K562 (cell line): Measurements from ENCODE around the gene RPL7A. TPM values are rescaled to one million over a fixed set of nuclear protein-coding genes. Genes with fewer than 3 reads are reported as not detected.

Source experiments
- ADNP ChIP-seq: fragments of 200-800 bp; sonication (Bioruptor generic); IDR thresholded peaks from 2 replicates; pipeline ENCODE4 v1.6.1; 2016; ENCODE audit warnings: missing genetic modification characterization, missing compliant biosample characterization
- BRCA1 ChIP-seq, 2 experiments: fragments of 450-650 bp in 1 of 2; sonication (generic) in 1 of 2; formaldehyde crosslinking in 1 of 2; IDR thresholded peaks; 2 replicates each; pipeline versions ENCODE4 v1.5.0 to v1.6.1; 2017 to 2020; ENCODE audit warnings: mild to moderate bottlenecking in 1 of 2, missing genetic modification reagents in 1 of 2
- CBX8 ChIP-seq: fragments of 200-600 bp; sonication (generic); IDR thresholded peaks from 2 replicates; pipeline ENCODE4 v1.6.1; 2012; ENCODE audit warnings: borderline replicate concordance, mixed run types, low read depth, mild to moderate bottlenecking, moderate library complexity, mixed read lengths, low read length, control low read depth, inconsistent platforms; ENCODE audit not compliant: poor library complexity, severe bottlenecking; ENCODE audit errors: extremely low read depth
- FOSL1 ChIP-seq: fragments of 200-800 bp; sonication (Bioruptor generic); conservative IDR thresholded peaks from 2 replicates; pipeline ENCODE4 v1.6.1; 2016; ENCODE audit warnings: missing genetic modification characterization, missing compliant biosample characterization
- KLF1 ChIP-seq: fragments of 450-650 bp; IDR thresholded peaks from 2 replicates; pipeline ENCODE4 v1.6.1; 2016; ENCODE audit warnings: missing genetic modification characterization, missing compliant biosample characterization
- LARP7 ChIP-seq: fragments of 450-650 bp; IDR thresholded peaks from 2 replicates; pipeline ENCODE4 v1.6.1; 2016
- MEF2A ChIP-seq: IDR thresholded peaks from 2 replicates; pipeline ENCODE4 v1.6.1; 2011; ENCODE audit warnings: low read depth, mild to moderate bottlenecking, low read length, moderate library complexity; ENCODE audit not compliant: control insufficient read depth
- NCOA1 ChIP-seq: fragments of 450-650 bp; IDR thresholded peaks from 2 replicates; pipeline ENCODE4 v1.6.1; 2016; ENCODE audit warnings: low read depth
- RAD51 ChIP-seq: fragments of 450-650 bp; IDR thresholded peaks from 2 replicates; pipeline ENCODE4 v1.7.1; 2016; ENCODE audit warnings: low read depth, mild to moderate bottlenecking, borderline replicate concordance
- RBM34 ChIP-seq: fragments of 200-400 bp; formaldehyde crosslinking; IDR thresholded peaks from 2 replicates; pipeline ENCODE4 v1.6.1; 2018; ENCODE audit warnings: low read length, borderline replicate concordance; ENCODE audit not compliant: insufficient read depth
- RFX5 ChIP-seq: IDR thresholded peaks from 2 replicates; pipeline ENCODE4 v1.6.1; 2011; ENCODE audit warnings: low read depth, mild to moderate bottlenecking, improper control_type of control experiment, low read length
- SP1 ChIP-seq: sonication (generic); formaldehyde crosslinking; IDR thresholded peaks from 2 replicates; pipeline ENCODE4 v1.8.1; 2022; ENCODE audit warnings: mild to moderate bottlenecking, missing genetic modification reagents
- TBP ChIP-seq: optimal IDR thresholded peaks from 2 replicates; pipeline ENCODE3; 2011; ENCODE audit warnings: low read depth, low read length, improper control_type of control experiment
- TEAD2 ChIP-seq: fragments of 450-650 bp; IDR thresholded peaks from 2 replicates; pipeline ENCODE4 v1.6.1; 2016; ENCODE audit warnings: missing genetic modification characterization, control low read depth, missing compliant biosample characterization
- TGIF2 ChIP-seq: sonication (generic); formaldehyde crosslinking; IDR thresholded peaks from 2 replicates; pipeline ENCODE4 v1.8.1; 2022; ENCODE audit warnings: mild to moderate bottlenecking, missing genetic modification reagents, moderate library complexity
- ZNF282 ChIP-seq: sonication (generic); formaldehyde crosslinking; IDR thresholded peaks from 2 replicates; pipeline ENCODE4 v1.8.1; 2023; ENCODE audit warnings: missing genetic modification reagents
- polyA plus RNA-seq, 8 experiments: library from polyadenylated mRNA; depleted of rRNA in 4 of 8; stranded (reverse) in 5 of 8; unstranded in 3 of 8; fragments of >200 nt; fragmentation: Nextera tagmentation in 2 of 8; fragmentation: Illumina TruSeq in 1 of 8; extraction: Ambion mirVana in 2 of 8; extraction: Trizol in 1 of 8; gene quantifications; 2 replicates each; pipeline versions ENCODE4 v1.2.1 to v1.2.3, GENCODE V29; 2011 to 2014; ENCODE audit warnings: inconsistent platforms in 1 of 8, missing spikeins in 1 of 8
- total RNA-seq, 7 experiments: library from RNA; depleted of rRNA in 6 of 7; stranded (reverse); fragments of >200 nt in 6 of 7; fragmentation: Illumina TruSeq in 2 of 7; extraction: Trizol in 2 of 7; gene quantifications; 2 replicates each; pipeline versions ENCODE4 v1.2.1 to v1.2.3, GENCODE V29; 2011 to 2021; ENCODE audit warnings: low replicate concordance in 1 of 7
- TF ChIP-seq, protein P1 (sequence below): conservative IDR thresholded peaks from 2 replicates; pipeline ENCODE4 v1.6.1; 2011; ENCODE audit warnings: low read depth, mild to moderate bottlenecking, low read length; ENCODE audit not compliant: control insufficient read depth
- TF ChIP-seq, protein P2 (sequence below), 3 experiments: IDR thresholded peaks in 2 of 3; conservative IDR thresholded peaks in 1 of 3; 2 replicates each; pipeline ENCODE4 v1.5.1; 2011 to 2012; ENCODE audit warnings: low read length in 3 of 3, mild to moderate bottlenecking in 3 of 3, control low read depth in 2 of 3, improper control_type of control experiment in 1 of 3, inconsistent platforms in 1 of 3, low read depth in 1 of 3, mixed read lengths in 1 of 3, moderate library complexity in 1 of 3; ENCODE audit not compliant: insufficient read depth in 2 of 3
- TF ChIP-seq, protein P3 (sequence below), 2 experiments: fragments of 150-350 bp in 1 of 2; IDR thresholded peaks; 2 replicates each; pipeline ENCODE4 v1.6.1; 2012 to 2016; ENCODE audit warnings: low read depth in 2 of 2, low read length in 2 of 2, mild to moderate bottlenecking in 1 of 2, moderate library complexity in 1 of 2

RPL7A gene
- total and polyA plus RNA-seq, 9 of the 15 experiments (the other 6 are each of a cell fraction or from before 2014, with no cell fraction given): 1,935 to 3,760 (median 2,652) TPM

DNA sequence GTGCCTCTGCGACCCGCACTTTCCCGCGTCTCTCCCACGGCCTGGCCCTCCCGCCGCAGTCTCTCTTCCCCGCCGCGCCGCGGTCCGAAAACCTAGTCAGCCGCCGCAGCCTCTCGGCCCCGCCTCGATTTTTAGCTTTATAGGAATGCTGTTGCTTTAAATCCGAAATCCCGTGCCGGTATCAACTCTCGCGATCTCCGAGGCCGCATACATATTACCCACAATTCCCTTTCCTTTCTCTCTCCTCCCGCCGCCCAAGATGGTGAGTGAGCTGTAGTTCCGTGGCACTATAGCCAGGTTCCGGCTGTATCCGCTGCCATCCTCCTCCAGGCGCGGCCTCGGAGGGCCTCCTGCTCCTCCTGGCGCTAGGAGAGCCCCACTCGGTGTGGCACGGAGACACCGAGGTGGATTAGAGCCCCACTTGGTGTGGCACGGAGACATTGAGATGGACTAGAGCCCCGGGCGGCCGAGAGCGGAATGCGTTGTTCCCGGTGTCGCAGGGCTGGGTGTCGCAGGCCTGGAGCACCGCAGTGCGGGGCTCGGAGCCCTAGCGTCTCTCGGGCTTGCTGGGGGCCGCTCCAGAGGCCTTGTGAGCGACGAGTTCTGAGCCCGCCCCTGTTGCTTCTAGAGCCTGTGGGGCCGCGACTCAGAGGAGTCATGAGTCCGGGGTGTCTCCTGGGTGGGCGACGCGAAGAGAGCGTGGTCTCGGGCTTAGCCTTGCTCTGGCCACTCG, at the start of gene RPL7A, which contains the start of gene MED22 (continued):
- TF ChIP-seq CBX8: no peak
- TF ChIP-seq TBP: no peak
- no peak for TF ChIP-seq RFX5
- TF ChIP-seq RBM34: no peak
- TF ChIP-seq MEF2A: no peak
- TF ChIP-seq, protein P1, sequence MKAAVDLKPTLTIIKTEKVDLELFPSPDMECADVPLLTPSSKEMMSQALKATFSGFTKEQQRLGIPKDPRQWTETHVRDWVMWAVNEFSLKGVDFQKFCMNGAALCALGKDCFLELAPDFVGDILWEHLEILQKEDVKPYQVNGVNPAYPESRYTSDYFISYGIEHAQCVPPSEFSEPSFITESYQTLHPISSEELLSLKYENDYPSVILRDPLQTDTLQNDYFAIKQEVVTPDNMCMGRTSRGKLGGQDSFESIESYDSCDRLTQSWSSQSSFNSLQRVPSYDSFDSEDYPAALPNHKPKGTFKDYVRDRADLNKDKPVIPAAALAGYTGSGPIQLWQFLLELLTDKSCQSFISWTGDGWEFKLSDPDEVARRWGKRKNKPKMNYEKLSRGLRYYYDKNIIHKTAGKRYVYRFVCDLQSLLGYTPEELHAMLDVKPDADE: 0 out of 2 replicates have a peak, but pooled peaks have one; percentile 38
- TF ChIP-seq ADNP: no peak
- TF ChIP-seq SP1 (CRISPR knock-in tag): 0 out of 2 replicates have a peak, but pooled peaks have one; percentile 39
- no peak for TF ChIP-seq TEAD2 (tag)
- no peak for TF ChIP-seq ZNF282
- TF ChIP-seq NCOA1: no peak
- no peak for TF ChIP-seq BRCA1 (IDR thresholded peaks at IDR 0.05)
- no peak for TF ChIP-seq BRCA1 (CRISPR knock-in tag; IDR thresholded peaks at IDR 0.05)
- no peak; the same call in 1 of the 2 replicates for TF ChIP-seq TGIF2
- TF ChIP-seq FOSL1 (tag): no peak
- no peak for TF ChIP-seq RAD51
- TF ChIP-seq, protein P2, sequence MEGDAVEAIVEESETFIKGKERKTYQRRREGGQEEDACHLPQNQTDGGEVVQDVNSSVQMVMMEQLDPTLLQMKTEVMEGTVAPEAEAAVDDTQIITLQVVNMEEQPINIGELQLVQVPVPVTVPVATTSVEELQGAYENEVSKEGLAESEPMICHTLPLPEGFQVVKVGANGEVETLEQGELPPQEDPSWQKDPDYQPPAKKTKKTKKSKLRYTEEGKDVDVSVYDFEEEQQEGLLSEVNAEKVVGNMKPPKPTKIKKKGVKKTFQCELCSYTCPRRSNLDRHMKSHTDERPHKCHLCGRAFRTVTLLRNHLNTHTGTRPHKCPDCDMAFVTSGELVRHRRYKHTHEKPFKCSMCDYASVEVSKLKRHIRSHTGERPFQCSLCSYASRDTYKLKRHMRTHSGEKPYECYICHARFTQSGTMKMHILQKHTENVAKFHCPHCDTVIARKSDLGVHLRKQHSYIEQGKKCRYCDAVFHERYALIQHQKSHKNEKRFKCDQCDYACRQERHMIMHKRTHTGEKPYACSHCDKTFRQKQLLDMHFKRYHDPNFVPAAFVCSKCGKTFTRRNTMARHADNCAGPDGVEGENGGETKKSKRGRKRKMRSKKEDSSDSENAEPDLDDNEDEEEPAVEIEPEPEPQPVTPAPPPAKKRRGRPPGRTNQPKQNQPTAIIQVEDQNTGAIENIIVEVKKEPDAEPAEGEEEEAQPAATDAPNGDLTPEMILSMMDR (IDR thresholded peaks at IDR 0.05 in 2 of 3, conservative IDR thresholded peaks at IDR 0.05 in 1 of 3; ENCODE audit: insufficient read depth in 2 of 3, low read depth in 1 of 3, low read length in 3 of 3): peak in 1 of 3 experiments; percentile 16; a peak in 1 of 6 replicates
- TF ChIP-seq LARP7: peak; percentile 38; the same call in 1 of the 2 replicates
- no peak for TF ChIP-seq KLF1
- TF ChIP-seq, protein P3, sequence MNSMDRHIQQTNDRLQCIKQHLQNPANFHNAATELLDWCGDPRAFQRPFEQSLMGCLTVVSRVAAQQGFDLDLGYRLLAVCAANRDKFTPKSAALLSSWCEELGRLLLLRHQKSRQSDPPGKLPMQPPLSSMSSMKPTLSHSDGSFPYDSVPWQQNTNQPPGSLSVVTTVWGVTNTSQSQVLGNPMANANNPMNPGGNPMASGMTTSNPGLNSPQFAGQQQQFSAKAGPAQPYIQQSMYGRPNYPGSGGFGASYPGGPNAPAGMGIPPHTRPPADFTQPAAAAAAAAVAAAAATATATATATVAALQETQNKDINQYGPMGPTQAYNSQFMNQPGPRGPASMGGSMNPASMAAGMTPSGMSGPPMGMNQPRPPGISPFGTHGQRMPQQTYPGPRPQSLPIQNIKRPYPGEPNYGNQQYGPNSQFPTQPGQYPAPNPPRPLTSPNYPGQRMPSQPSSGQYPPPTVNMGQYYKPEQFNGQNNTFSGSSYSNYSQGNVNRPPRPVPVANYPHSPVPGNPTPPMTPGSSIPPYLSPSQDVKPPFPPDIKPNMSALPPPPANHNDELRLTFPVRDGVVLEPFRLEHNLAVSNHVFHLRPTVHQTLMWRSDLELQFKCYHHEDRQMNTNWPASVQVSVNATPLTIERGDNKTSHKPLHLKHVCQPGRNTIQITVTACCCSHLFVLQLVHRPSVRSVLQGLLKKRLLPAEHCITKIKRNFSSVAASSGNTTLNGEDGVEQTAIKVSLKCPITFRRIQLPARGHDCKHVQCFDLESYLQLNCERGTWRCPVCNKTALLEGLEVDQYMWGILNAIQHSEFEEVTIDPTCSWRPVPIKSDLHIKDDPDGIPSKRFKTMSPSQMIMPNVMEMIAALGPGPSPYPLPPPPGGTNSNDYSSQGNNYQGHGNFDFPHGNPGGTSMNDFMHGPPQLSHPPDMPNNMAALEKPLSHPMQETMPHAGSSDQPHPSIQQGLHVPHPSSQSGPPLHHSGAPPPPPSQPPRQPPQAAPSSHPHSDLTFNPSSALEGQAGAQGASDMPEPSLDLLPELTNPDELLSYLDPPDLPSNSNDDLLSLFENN (IDR thresholded peaks at IDR 0.05; ENCODE audit: low read depth in 2 of 2, low read length in 2 of 2): 0 out of 4 replicates have a peak, but pooled peaks of 1 of the 2 experiments have one; percentile 56
